ENCODE results near the gene SUDS3. TPM values are rescaled to one million over a fixed set of nuclear protein-coding genes. Genes with fewer than 3 reads are reported as not detected.

The SUDS3 gene
- total RNA-seq, 1 experiment from 2014 or later, result 50.5 TPM

- peaks cover 4% of the 10 kb centered on the region for H3K27me3 Mint-ChIP-seq (ENCODE audit: low read depth)
- H4K91ac ChIP-seq (ENCODE audit: insufficient read length, low read depth, low read length), result no peak overlapping the region
- no peak overlapping the region for H2AK5ac ChIP-seq (ENCODE audit: insufficient read length, low read length)
- no peaks in the 10 kb centered on the region for H3K9me3 Mint-ChIP-seq
- H3K4ac ChIP-seq (ENCODE audit: low read depth, low read length), result no peak overlapping the region
- peak overlapping the region; percentile 72 for H3K9ac ChIP-seq (ENCODE audit: extremely low read depth, insufficient read length, low read length)
- H2BK5ac ChIP-seq (ENCODE audit: insufficient read length, low read length), result peak overlapping the region; percentile 8
- H3K79me2 ChIP-seq (ENCODE audit: insufficient read depth, low read length), result peaks cover 8% of the 10 kb centered on the region; the same call in 1 of the 2 replicates
- no peak overlapping the region for H2BK120ac ChIP-seq (ENCODE audit: low read depth, low read length, poor library complexity, severe bottlenecking)
- no peak overlapping the region for H4K5ac ChIP-seq (ENCODE audit: insufficient read length, low read depth, low read length)
- peaks cover 10% of the 10 kb centered on the region for H3K79me1 ChIP-seq (ENCODE audit: insufficient read depth, low read depth, low read length, poor library complexity, severe bottlenecking)
- no peak overlapping the region for H3T11ph ChIP-seq (ENCODE audit: low read length)
- H3K9me3 ChIP-seq (ENCODE audit: control insufficient read depth, low read depth, low read length), result no peaks in the 10 kb centered on the region
- no peak overlapping the region for H2AFZ ChIP-seq (ENCODE audit: low read length)
- peaks cover 24% of the 10 kb centered on the region for H3K23me2 ChIP-seq (ENCODE audit: insufficient read length, low read depth, low read length, poor library complexity, severe bottlenecking)
- H3K4me2 ChIP-seq (ENCODE audit: insufficient read depth, insufficient read length, low read length), result peak overlapping the region; percentile 100
- DNase-seq, result peak; percentile 48
- H3K27ac Mint-ChIP-seq, result peak overlapping the region; percentile 59 to 89 (median 88); a peak in 6 of 7 replicates
- peaks cover 3% of the 10 kb centered on the region; the same call in 1 of the 2 replicates for H3K4me1 ChIP-seq (ENCODE audit: insufficient read depth, low read length)
- no CpG with 5 or more reads among the region's 22 CpGs for WGBS (ENCODE audit: extremely low coverage, insufficient read length, low lambda C conversion rate)
- peak overlapping the region; percentile 86 to 89 for H3K4me3 Mint-ChIP-seq
- TF ChIP-seq CTCF (conservative IDR thresholded peaks at IDR 0.05), result no peak
- no peak overlapping the region for H3K14ac ChIP-seq (ENCODE audit: insufficient read depth, low read length)
- no peaks in the 10 kb centered on the region for H4K20me1 ChIP-seq (ENCODE audit: control insufficient read depth, insufficient read depth, insufficient read length)
- H3K27me3 ChIP-seq (ENCODE audit: insufficient read depth, low read length), result no peaks in the 10 kb centered on the region
- H3K4me1 Mint-ChIP-seq, result peaks cover 25 to 29% of the 10 kb centered on the region in 2 experiments
- no peak overlapping the region for H2BK15ac ChIP-seq (ENCODE audit: low read depth, low read length)
- no peak overlapping the region for H4K8ac ChIP-seq (replicated peaks; ENCODE audit: insufficient read length, low read depth, low read length)
- no peak overlapping the region for H3K56ac ChIP-seq (ENCODE audit: insufficient read length, low read depth, low read length)
- H2BK12ac ChIP-seq (ENCODE audit: insufficient read length, low read depth, low read length), result no peak overlapping the region
- no peak overlapping the region for H2BK20ac ChIP-seq (ENCODE audit: low read depth, low read length, poor library complexity, severe bottlenecking)
- no peak overlapping the region for H3K18ac ChIP-seq (ENCODE audit: insufficient read length, low read depth, low read length)
- peaks cover 8 to 25% (median 21%) of the 10 kb centered on the region in 3 experiments; a peak in 6 of 7 replicates for H3K36me3 Mint-ChIP-seq (ENCODE audit: insufficient read depth in 1 of 3, low read depth in 3 of 3)
- H3K23ac ChIP-seq (ENCODE audit: insufficient read length, low read depth, low read length), result peak overlapping the region; percentile 34
- H3K27ac ChIP-seq (ENCODE audit: insufficient read length, low read depth, low read length), result peak overlapping the region; percentile 41
These were observed 897 bp downstream of the SUDS3 start for GRCh38 chr12:118377021-118377883.
